HepG2 (cell line): ENCODE results near the gene GLYR1. TPM values are rescaled to one million over a fixed set of nuclear protein-coding genes. Genes with fewer than 3 reads are reported as not detected.

Experiments used
- ATAC-seq: fragments of 200-7000 bp; cut with Tn5 transposase; 3 replicates; pipeline ENCODE4 v1.9.1; 2020; ENCODE audit warnings: mild to moderate bottlenecking, moderate library complexity
- BruUV-seq: library from RNA; stranded (reverse); fragments of 400-500 nt; replicated peaks from 2 replicates; lab custom pipeline; 2021; lab: Mats Ljungman, UMichigan
- CTCF ChIA-PET: fragments of 300-600 bp; formaldehyde crosslinking; extraction: SDS; loops from one replicate; lab custom pipeline; 2021; ENCODE audit warnings: low total read pairs, inconsistent platforms, low intra/inter-chr PET ratio; lab: Yijun Ruan, JAX
- POLR2A ChIA-PET: fragments of 350-600 bp; sonication (Branson Sonifier 250); formaldehyde crosslinking; loops from one replicate; lab custom pipeline; 2020; ENCODE audit warnings: antibody characterized with exemption, inconsistent platforms; lab: Yijun Ruan, JAX
- DNase-seq: peaks from one replicate; pipeline ENCODE4 v3.0.0-alpha.2; 2015; ENCODE audit warnings: low spot score
- FAIRE-seq: peaks from 3 replicates; lab custom pipeline; 2011; peaks lifted over from hg19 to GRCh38; lab: Jason Lieb, UNC
- H2AFZ ChIP-seq: one replicate; pipeline ENCODE4 v1.6.1; 2011; ENCODE audit warnings: low read length, inconsistent platforms
- H3K27ac ChIP-seq: fragments of 300-600 bp; 3 replicates; pipeline ENCODE4 v1.8.0; 2011; ENCODE audit warnings: mixed run types, mild to moderate bottlenecking, mixed read lengths, low read length, inconsistent platforms; ENCODE audit not compliant: insufficient read depth; ENCODE audit errors: extremely low read length
- H3K27me3 ChIP-seq, 2 experiments: fragments of 200-600 bp in 1 of 2; 2 replicates in 1 of 2; 3 replicates in 1 of 2; pipeline versions ENCODE4 v1.6.0 to v1.8.0; 2011; ENCODE audit warnings: low read length in 2 of 2, mild to moderate bottlenecking in 2 of 2, moderate library complexity in 2 of 2, inconsistent platforms in 1 of 2; ENCODE audit not compliant: insufficient read depth in 2 of 2, control insufficient read depth in 1 of 2
- H3K36me3 ChIP-seq, 2 experiments: fragments of 200-600 bp in 1 of 2; replicated peaks in 1 of 2; 2 replicates in 1 of 2; 3 replicates in 1 of 2; pipeline versions ENCODE4 v1.5.1 to v1.8.0; 2011; ENCODE audit warnings: low read length in 2 of 2, inconsistent platforms in 1 of 2; ENCODE audit not compliant: insufficient read depth in 2 of 2, control insufficient read depth in 1 of 2
- H3K4me1 ChIP-seq: 2 replicates; pipeline ENCODE4 v1.5.1; 2012; ENCODE audit warnings: low read length, inconsistent platforms; ENCODE audit not compliant: insufficient read depth
- H3K4me2 ChIP-seq: 2 replicates; pipeline ENCODE4 v1.6.0; 2011; ENCODE audit warnings: low read depth, low read length, inconsistent platforms
- H3K4me3 ChIP-seq, 3 experiments: fragments of 200-600 bp in 1 of 3; sonication (generic), shearing (Covaris generic) in 1 of 3; replicated peaks in 1 of 3; 2 replicates each; pipeline ENCODE4 v1.5.1; 2011 to 2016; ENCODE audit warnings: low read length in 3 of 3, inconsistent platforms in 2 of 3, low read depth in 2 of 3, mild to moderate bottlenecking in 2 of 3, control low read depth in 1 of 3, mixed read lengths in 1 of 3; ENCODE audit not compliant: insufficient read depth in 1 of 3
- H3K79me2 ChIP-seq: one replicate; pipeline ENCODE4 v1.6.1; 2011; ENCODE audit warnings: low read length, inconsistent platforms; ENCODE audit not compliant: insufficient read depth
- H3K9ac ChIP-seq: 2 replicates; pipeline ENCODE4 v1.6.0; 2011; ENCODE audit warnings: mild to moderate bottlenecking, low read depth, low read length, inconsistent platforms; ENCODE audit not compliant: insufficient read depth
- H3K9me3 ChIP-seq: 2 replicates; pipeline ENCODE4 v1.5.1; 2012; ENCODE audit warnings: mild to moderate bottlenecking, low read length
- H4K20me1 ChIP-seq: 2 replicates; pipeline ENCODE4 v1.6.0; 2011; ENCODE audit warnings: inconsistent platforms, mild to moderate bottlenecking, low read length, moderate library complexity; ENCODE audit not compliant: insufficient read depth
- AHDC1 ChIP-seq: sonication (generic); formaldehyde crosslinking; IDR thresholded peaks from 2 replicates; pipeline ENCODE4 v1.5.1; 2020; ENCODE audit warnings: mild to moderate bottlenecking, missing genetic modification reagents, borderline replicate concordance
- ARHGAP35 ChIP-seq: sonication (generic); formaldehyde crosslinking; IDR thresholded peaks from 2 replicates; pipeline ENCODE4 v1.9.0; 2022; ENCODE audit warnings: mild to moderate bottlenecking, inconsistent platforms, moderate library complexity, missing genetic modification reagents, borderline replicate concordance
- MTA1 ChIP-seq: sonication (generic); formaldehyde crosslinking; IDR thresholded peaks from 2 replicates; pipeline ENCODE4 v1.4.0; 2020; ENCODE audit warnings: missing genetic modification reagents, mild to moderate bottlenecking, borderline replicate concordance
- PRPF4 ChIP-seq: fragments of 200-400 bp; formaldehyde crosslinking; IDR thresholded peaks from 2 replicates; pipeline ENCODE4 v1.6.1; 2016; ENCODE audit warnings: low read length, low read depth; ENCODE audit not compliant: poor library complexity, severe bottlenecking
- PTBP1 ChIP-seq: fragments of 200-400 bp; formaldehyde crosslinking; IDR thresholded peaks from 2 replicates; pipeline ENCODE4 v1.6.1; 2018; ENCODE audit warnings: low read length, low read depth; ENCODE audit not compliant: poor library complexity, severe bottlenecking
- RELA ChIP-seq: sonication (generic); formaldehyde crosslinking; IDR thresholded peaks from 2 replicates; pipeline ENCODE4 v1.4.0; 2020; ENCODE audit warnings: missing genetic modification reagents
- SMARCC2 ChIP-seq: fragments of 450-650 bp; IDR thresholded peaks from 2 replicates; pipeline ENCODE4 v1.6.1; 2017; ENCODE audit warnings: antibody characterized with exemption, mild to moderate bottlenecking
- SMYD3 ChIP-seq: sonication (generic); formaldehyde crosslinking; IDR thresholded peaks from 2 replicates; pipeline ENCODE4 v1.8.1; 2023; ENCODE audit warnings: mild to moderate bottlenecking, missing genetic modification reagents
- ZNF24 ChIP-seq: fragments of 450-650 bp; IDR thresholded peaks from 2 replicates; pipeline ENCODE4 v1.6.1; 2017; ENCODE audit warnings: antibody characterized with exemption, mild to moderate bottlenecking
- ZNF510 ChIP-seq: sonication (generic); formaldehyde crosslinking; IDR thresholded peaks from 2 replicates; pipeline ENCODE4 v1.4.0; 2020; ENCODE audit warnings: low read depth, mild to moderate bottlenecking, missing genetic modification reagents
- WGBS: methylation state at CpG from one replicate; pipeline ENCODE4 v1.1.6; 2017; ENCODE audit warnings: low lambda C conversion rate; 5-methylcytosine and 5-hydroxymethylcytosine counted together
- in situ Hi-C: cut with HindIII; loops from 2 replicates; pipeline ENCODE4 v1.10.0; 2017; ENCODE audit warnings: low pct_unique_long_range_greater_than_20kb; ENCODE audit not compliant: extremely low pct_ligation_motif_present
- intact Hi-C: fragments of 100-400 bp; cut with micrococcal nuclease; formaldehyde crosslinking; loops from one replicate; pipeline ENCODE4 v1.10.0; 2022; ENCODE audit not compliant: unreplicated experiment
- polyA plus RNA-seq, 8 experiments: library from polyadenylated mRNA; depleted of rRNA in 3 of 8; stranded (reverse) in 7 of 8; unstranded in 1 of 8; fragments of >200 nt; fragmentation: Illumina TruSeq in 4 of 8; extraction: Trizol in 4 of 8; gene quantifications; 2 replicates each; pipeline versions ENCODE4 v1.2.1 to v1.2.3, GENCODE V29; 2011 to 2016; ENCODE audit warnings: low read depth in 4 of 8, missing spikeins in 1 of 8, mixed read lengths in 1 of 8; ENCODE audit not compliant: insufficient read depth in 1 of 8
- total RNA-seq, 5 experiments: library from RNA; depleted of rRNA; stranded (reverse); fragments of >200 nt; fragmentation: Illumina TruSeq; extraction: Trizol; gene quantifications; 2 replicates each; pipeline ENCODE4 v1.2.3, GENCODE V29; 2016; ENCODE audit warnings: low read depth in 1 of 5
- TF ChIP-seq, protein P1 (sequence below): sonication (generic); IDR thresholded peaks from 2 replicates; pipeline ENCODE4 v1.6.1; 2016; ENCODE audit warnings: low read depth, borderline replicate concordance
- TF ChIP-seq, protein P2 (sequence below): sonication (generic); formaldehyde crosslinking; IDR thresholded peaks from 2 replicates; pipeline ENCODE4 v1.5.0; 2020; ENCODE audit warnings: mild to moderate bottlenecking, missing genetic modification reagents, borderline replicate concordance

GLYR1 gene
- total and polyA plus RNA-seq, 2 of the 13 experiments (the other 11 are each of a cell fraction or from before 2014, with no cell fraction given) = 28.3 to 48.7 TPM

DNA sequence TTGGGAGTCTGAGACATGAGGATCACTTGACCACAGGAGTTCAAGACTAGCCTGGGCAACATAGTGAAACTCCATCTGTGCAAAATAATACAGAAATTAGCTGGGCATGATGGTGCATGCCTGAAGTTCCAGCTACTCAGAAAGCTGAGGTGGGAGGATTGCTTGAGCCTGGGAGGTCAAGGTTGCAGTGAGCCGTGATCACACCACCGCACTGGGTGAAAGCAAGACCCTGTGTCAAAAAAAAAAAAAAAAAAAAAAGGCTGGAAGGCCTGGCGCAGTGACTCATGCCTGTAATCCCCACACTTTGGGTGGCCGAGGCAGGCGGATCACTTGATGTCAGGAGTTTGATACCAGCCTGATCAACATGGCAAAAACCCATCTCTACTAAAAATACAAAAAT is 8.3 kb upstream of the GLYR1 start (continued):
- TF ChIP-seq AHDC1 (no peak), SMYD3 (no peak), PRPF4 (no peak)

DNA sequence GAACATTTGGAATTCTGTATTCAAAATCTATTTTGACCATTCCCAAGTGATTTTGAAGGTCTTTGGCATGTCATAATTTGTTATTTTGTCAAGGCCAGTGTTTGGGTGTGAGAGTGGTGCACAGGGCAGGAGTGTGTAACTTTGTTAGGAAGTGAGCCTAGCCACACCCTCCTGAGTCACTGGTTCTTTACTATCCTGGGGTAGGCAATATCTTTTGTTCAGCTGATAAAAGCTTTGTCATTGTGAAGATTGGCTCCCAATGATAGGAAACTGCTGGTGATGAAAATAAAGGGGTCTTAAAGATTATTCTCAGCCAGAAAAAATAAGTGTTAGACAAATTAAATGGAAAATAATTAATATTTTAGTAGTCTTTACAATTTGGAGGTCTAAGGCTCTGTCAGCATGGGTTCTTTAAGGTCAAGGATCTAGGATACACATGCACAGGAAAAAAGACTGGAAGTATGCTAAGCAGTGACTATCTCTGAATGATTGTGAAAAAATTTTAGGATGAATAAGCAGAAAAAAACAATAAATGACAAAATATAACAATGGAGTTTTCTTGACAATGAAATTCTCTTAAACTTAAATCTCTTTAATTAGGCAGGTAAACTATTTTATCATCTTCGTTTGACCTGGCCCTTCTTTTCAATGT is 5.3 kb upstream of the GLYR1 start:
- 93% methylated on average over 1 of the region's 1 CpG for WGBS
- H3K9me3 ChIP-seq = no peaks in the 10 kb centered on the region
- peaks cover 14 to 44% of the 10 kb centered on the region in 2 experiments for H3K36me3 ChIP-seq
- H3K4me1 ChIP-seq = peaks cover 33% of the 10 kb centered on the region
- intact Hi-C loops = no loop called here
- H3K4me2 ChIP-seq = no peak overlapping the region
- peaks cover 54% of the 10 kb centered on the region for H3K79me2 ChIP-seq
- ChIA-PET CTCF (no interaction called here), POLR2A (no interaction called here)
- ATAC-seq (no peak), FAIRE-seq (no peak), DNase-seq (no peak)
- in situ Hi-C loops = no loop called here
- H3K27me3 ChIP-seq = peaks cover 0 to 4% of the 10 kb centered on the region in 2 experiments; a peak in 1 of 5 replicates
- H3K27ac ChIP-seq = no peak overlapping the region
- BruUV-seq = no TSS peak
- no peak overlapping the region for H2AFZ ChIP-seq
- H4K20me1 ChIP-seq = peaks cover 31% of the 10 kb centered on the region
- H3K4me3 ChIP-seq = no peak overlapping the region
- no peak overlapping the region for H3K9ac ChIP-seq
- TF ChIP-seq, protein P1, sequence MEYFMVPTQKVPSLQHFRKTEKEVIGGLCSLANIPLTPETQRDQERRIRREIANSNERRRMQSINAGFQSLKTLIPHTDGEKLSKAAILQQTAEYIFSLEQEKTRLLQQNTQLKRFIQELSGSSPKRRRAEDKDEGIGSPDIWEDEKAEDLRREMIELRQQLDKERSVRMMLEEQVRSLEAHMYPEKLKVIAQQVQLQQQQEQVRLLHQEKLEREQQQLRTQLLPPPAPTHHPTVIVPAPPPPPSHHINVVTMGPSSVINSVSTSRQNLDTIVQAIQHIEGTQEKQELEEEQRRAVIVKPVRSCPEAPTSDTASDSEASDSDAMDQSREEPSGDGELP = no peak
- TF ChIP-seq MTA1 (CRISPR knock-in tag) (no peak), RELA (CRISPR knock-in tag) (no peak), ZNF24 (no peak), ARHGAP35 (CRISPR knock-in tag) (no peak), PTBP1 (no peak), SMARCC2 (no peak), ZNF510 (no peak)
- TF ChIP-seq, protein P2, sequence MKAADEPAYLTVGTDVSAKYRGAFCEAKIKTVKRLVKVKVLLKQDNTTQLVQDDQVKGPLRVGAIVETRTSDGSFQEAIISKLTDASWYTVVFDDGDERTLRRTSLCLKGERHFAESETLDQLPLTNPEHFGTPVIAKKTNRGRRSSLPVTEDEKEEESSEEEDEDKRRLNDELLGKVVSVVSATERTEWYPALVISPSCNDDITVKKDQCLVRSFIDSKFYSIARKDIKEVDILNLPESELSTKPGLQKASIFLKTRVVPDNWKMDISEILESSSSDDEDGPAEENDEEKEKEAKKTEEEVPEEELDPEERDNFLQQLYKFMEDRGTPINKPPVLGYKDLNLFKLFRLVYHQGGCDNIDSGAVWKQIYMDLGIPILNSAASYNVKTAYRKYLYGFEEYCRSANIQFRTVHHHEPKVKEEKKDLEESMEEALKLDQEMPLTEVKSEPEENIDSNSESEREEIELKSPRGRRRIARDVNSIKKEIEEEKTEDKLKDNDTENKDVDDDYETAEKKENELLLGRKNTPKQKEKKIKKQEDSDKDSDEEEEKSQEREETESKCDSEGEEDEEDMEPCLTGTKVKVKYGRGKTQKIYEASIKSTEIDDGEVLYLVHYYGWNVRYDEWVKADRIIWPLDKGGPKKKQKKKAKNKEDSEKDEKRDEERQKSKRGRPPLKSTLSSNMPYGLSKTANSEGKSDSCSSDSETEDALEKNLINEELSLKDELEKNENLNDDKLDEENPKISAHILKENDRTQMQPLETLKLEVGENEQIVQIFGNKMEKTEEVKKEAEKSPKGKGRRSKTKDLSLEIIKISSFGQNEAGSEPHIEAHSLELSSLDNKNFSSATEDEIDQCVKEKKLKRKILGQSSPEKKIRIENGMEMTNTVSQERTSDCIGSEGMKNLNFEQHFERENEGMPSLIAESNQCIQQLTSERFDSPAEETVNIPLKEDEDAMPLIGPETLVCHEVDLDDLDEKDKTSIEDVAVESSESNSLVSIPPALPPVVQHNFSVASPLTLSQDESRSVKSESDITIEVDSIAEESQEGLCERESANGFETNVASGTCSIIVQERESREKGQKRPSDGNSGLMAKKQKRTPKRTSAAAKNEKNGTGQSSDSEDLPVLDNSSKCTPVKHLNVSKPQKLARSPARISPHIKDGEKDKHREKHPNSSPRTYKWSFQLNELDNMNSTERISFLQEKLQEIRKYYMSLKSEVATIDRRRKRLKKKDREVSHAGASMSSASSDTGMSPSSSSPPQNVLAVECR (CRISPR knock-in tag) = no peak
